ENCODE measurements around the gene EFHC2. TPM values are rescaled to one million over a fixed set of nuclear protein-coding genes. Genes with fewer than 3 reads are reported as not detected.

EFHC2 gene, protein sequence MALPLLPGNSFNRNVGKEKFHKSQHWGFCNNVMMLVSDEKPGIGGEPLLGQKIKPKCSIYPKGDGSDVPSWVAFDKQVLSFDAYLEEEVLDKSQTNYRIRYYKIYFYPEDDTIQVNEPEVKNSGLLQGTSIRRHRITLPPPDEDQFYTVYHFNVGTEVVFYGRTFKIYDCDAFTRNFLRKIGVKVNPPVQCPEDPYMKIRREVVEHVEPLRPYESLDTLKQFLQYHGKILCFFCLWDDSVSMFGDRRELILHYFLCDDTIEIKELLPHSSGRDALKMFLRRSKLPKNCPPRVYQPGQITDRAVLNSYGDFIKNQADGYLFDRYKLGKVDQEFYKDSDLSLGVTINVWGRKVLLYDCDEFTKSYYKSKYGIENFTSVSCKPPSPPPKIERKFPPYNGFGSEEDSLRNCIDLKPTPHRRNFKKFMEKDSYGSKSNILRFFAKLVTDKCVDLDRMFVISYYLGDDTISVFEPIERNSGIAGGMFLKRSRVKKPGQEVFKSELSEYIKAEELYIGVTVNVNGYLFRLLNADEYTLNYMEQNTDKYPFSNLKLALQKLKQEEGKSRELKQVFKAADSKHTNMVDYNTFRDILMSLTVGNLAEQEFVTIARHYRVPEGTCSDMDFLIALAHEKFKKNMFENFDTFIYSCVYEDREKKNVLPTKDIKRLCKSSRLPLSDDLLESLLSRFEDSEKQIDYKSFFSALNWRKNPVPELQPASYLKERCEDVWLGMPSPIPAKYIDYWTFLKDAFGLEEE
- polyA plus RNA-seq (0.59 to 0.98 TPM (median 0.98 TPM) in 3 replicates), polyA minus RNA-seq (0.38 to 0.86 TPM in 2 of 3 replicates, not detected in the other)
- not detected for polyA plus RNA-seq (2011; ENCODE audit: low read depth)
- 0.57 and 0.80 TPM in 2 replicates for polyA plus RNA-seq (2011; cell fraction: cytosol; rRNA removed)
- 0.84 and 0.89 TPM in 2 replicates for polyA plus RNA-seq (2011; cell fraction: nucleus; rRNA removed)
- polyA plus RNA-seq (2012; ENCODE audit: low replicate concordance): 0.20 and 0.53 TPM in 2 replicates
- polyA minus RNA-seq (2011; cell fraction: cytosol; rRNA and poly(A)+ RNA removed): not detected
- polyA minus RNA-seq (2011; cell fraction: nucleus; rRNA and poly(A)+ RNA removed): 0.53 and 1.1 TPM in 2 replicates

GRCh38 chrX:44343412-44344141 lies at the start of gene EFHC2:
Gene EFHC2 (minus strand): TSS chrX:44343672. CDS start chrX:44343588, 84 bp downstream.
- Histone ChIP-seq H4K20me1 (ENCODE audit: control insufficient read depth, extremely low read depth, insufficient read depth, low read length) (no peaks in the 10 kb centered on the region), H3K27me3 (ENCODE audit: control insufficient read depth, extremely low read depth, insufficient read depth, low read length) (no peaks in the 10 kb centered on the region), H3K4me2 (ENCODE audit: control insufficient read depth, extremely low read depth, insufficient read depth, low read depth, low read length) (peak within 1 kb of the TSS; percentile 76), H3K27ac (ENCODE audit: control insufficient read depth, insufficient read depth, low read length) (peak within 1 kb of the TSS; percentile 36), H3K4me3 (ENCODE audit: control insufficient read depth in 2 of 3, extremely low read depth in 1 of 3, insufficient read depth in 2 of 3, low read depth in 1 of 3, low read length in 3 of 3) (peak within 1 kb of the TSS; percentile 27 to 51 (median 32)), H3K9ac (ENCODE audit: control insufficient read depth, extremely low read depth, insufficient read depth, low read length) (peak within 1 kb of the TSS; percentile 71), H3K79me2 (ENCODE audit: control insufficient read depth, insufficient read depth, low read length) (no peaks in the 10 kb centered on the region), H2AFZ (ENCODE audit: control insufficient read depth, low read length) (peak within 1 kb of the TSS; percentile 78), H3K36me3 (ENCODE audit: control insufficient read depth in 2 of 2, extremely low read depth in 1 of 2, insufficient read depth in 2 of 2, low read length in 2 of 2) (no peaks in the 10 kb centered on the region), H3K9me3 (ENCODE audit: control insufficient read depth, low read depth, low read length) (no peaks in the 10 kb centered on the region), H3K4me1 (ENCODE audit: control insufficient read depth, extremely low read depth, insufficient read depth, low read length) (no peaks in the 10 kb centered on the region), H3K9me1 (ENCODE audit: control insufficient read depth, extremely low read depth, insufficient read depth, low read length) (no peaks in the 10 kb centered on the region)
- DNase-seq (ENCODE audit: low read depth, low spot score) (no peak), FAIRE-seq (no peak)
- TF ChIP-seq, protein P1, sequence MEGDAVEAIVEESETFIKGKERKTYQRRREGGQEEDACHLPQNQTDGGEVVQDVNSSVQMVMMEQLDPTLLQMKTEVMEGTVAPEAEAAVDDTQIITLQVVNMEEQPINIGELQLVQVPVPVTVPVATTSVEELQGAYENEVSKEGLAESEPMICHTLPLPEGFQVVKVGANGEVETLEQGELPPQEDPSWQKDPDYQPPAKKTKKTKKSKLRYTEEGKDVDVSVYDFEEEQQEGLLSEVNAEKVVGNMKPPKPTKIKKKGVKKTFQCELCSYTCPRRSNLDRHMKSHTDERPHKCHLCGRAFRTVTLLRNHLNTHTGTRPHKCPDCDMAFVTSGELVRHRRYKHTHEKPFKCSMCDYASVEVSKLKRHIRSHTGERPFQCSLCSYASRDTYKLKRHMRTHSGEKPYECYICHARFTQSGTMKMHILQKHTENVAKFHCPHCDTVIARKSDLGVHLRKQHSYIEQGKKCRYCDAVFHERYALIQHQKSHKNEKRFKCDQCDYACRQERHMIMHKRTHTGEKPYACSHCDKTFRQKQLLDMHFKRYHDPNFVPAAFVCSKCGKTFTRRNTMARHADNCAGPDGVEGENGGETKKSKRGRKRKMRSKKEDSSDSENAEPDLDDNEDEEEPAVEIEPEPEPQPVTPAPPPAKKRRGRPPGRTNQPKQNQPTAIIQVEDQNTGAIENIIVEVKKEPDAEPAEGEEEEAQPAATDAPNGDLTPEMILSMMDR (optimal IDR thresholded peaks at IDR 0.05 in 1 of 3, IDR thresholded peaks at IDR 0.05 in 1 of 3, conservative IDR thresholded peaks at IDR 0.05 in 1 of 3; ENCODE audit: extremely low read depth in 1 of 3, insufficient read depth in 2 of 3, low read length in 3 of 3): no peak
- dilution Hi-C loops (cut with MboI; ENCODE audit: extremely low pct_ligation_motif_present, low sequenced_read_pairs): no loop called here

GRCh38 chrX:44392767-44393166 lies 49.3 kb upstream of the EFHC2 start:
- no peaks in the 10 kb centered on the region for H3K27me3 ChIP-seq (ENCODE audit: control insufficient read depth, extremely low read depth, insufficient read depth, low read length)
- H3K9ac ChIP-seq (ENCODE audit: control insufficient read depth, extremely low read depth, insufficient read depth, low read length): no peak overlapping the region
- no peaks in the 10 kb centered on the region for H3K79me2 ChIP-seq (ENCODE audit: control insufficient read depth, insufficient read depth, low read length)
- dilution Hi-C loops (cut with MboI; ENCODE audit: extremely low pct_ligation_motif_present, low sequenced_read_pairs): no loop called here
- DNase-seq (ENCODE audit: low read depth, low spot score) (no peak), FAIRE-seq (no peak)
- no peaks in the 10 kb centered on the region for H3K9me1 ChIP-seq (ENCODE audit: control insufficient read depth, extremely low read depth, insufficient read depth, low read length)
- no peaks in the 10 kb centered on the region for H3K4me1 ChIP-seq (ENCODE audit: control insufficient read depth, extremely low read depth, insufficient read depth, low read length)
- no peaks in the 10 kb centered on the region for H3K36me3 ChIP-seq (ENCODE audit: control insufficient read depth in 2 of 2, extremely low read depth in 1 of 2, insufficient read depth in 2 of 2, low read length in 2 of 2)
- TF ChIP-seq, protein P1 (optimal IDR thresholded peaks at IDR 0.05 in 1 of 3, IDR thresholded peaks at IDR 0.05 in 1 of 3, conservative IDR thresholded peaks at IDR 0.05 in 1 of 3; ENCODE audit: extremely low read depth in 1 of 3, insufficient read depth in 2 of 3, low read length in 3 of 3): no peak
- TF ChIP-seq EZH2 (IDR thresholded peaks at IDR 0.05; ENCODE audit: low read length): no peak
- H3K4me3 ChIP-seq (ENCODE audit: control insufficient read depth in 2 of 3, extremely low read depth in 1 of 3, insufficient read depth in 2 of 3, low read depth in 1 of 3, low read length in 3 of 3): no peak overlapping the region
- H4K20me1 ChIP-seq (ENCODE audit: control insufficient read depth, extremely low read depth, insufficient read depth, low read length): no peaks in the 10 kb centered on the region
- no peak overlapping the region for H3K27ac ChIP-seq (ENCODE audit: control insufficient read depth, insufficient read depth, low read length)
- no peak overlapping the region for H3K4me2 ChIP-seq (ENCODE audit: control insufficient read depth, extremely low read depth, insufficient read depth, low read depth, low read length)
- H3K9me3 ChIP-seq (ENCODE audit: control insufficient read depth, low read depth, low read length): no peaks in the 10 kb centered on the region
- H2AFZ ChIP-seq (ENCODE audit: control insufficient read depth, low read length): no peak overlapping the region
